A549 (cell line): ENCODE data around the gene PPP6R1. TPM values are rescaled to one million over a fixed set of nuclear protein-coding genes. Genes with fewer than 3 reads are reported as not detected.
A peak's percentile ranks its signal among the peaks of the same experiment; 100 is the strongest.

Source experiments
- ATAC-seq, 2 experiments: fragments of 200-7000 bp in 1 of 2; fragments of >200 bp in 1 of 2; cut with Nextera tagmentation in 1 of 2; cut with Tn5 transposase in 1 of 2; 3 replicates each; pipeline versions ENCODE4 v1.8.0 to v1.9.1; 2018 to 2020; ENCODE audit warnings: mild to moderate bottlenecking in 1 of 2, moderate library complexity in 1 of 2
- CTCF ChIA-PET: fragments of 300-600 bp; sonication (Branson Sonifier 250); formaldehyde crosslinking; extraction: SDS; loops from one replicate; lab custom pipeline; 2021; ENCODE audit warnings: antibody characterized with exemption, inconsistent platforms; lab: Yijun Ruan, JAX
- POLR2A ChIA-PET: fragments of 350-600 bp; formaldehyde crosslinking; extraction: SDS; loops from one replicate; lab custom pipeline; 2021; ENCODE audit warnings: antibody characterized with exemption, inconsistent platforms; lab: Yijun Ruan, JAX
- DNase-seq, 2 experiments: peaks; one replicate each; pipeline versions ENCODE4 v3.0.0 to v3.0.0-alpha.2; 2011 to 2016; ENCODE audit warnings: low read depth in 1 of 2, low spot score in 1 of 2
- FAIRE-seq: peaks from 2 replicates; lab custom pipeline; 2011; peaks lifted over from hg19 to GRCh38; lab: Jason Lieb, UNC
- H3K27ac ChIP-seq, 2 experiments: fragments of >200 bp; sonication (Bioruptor Twin); formaldehyde crosslinking; 3 replicates each; pipeline ENCODE4 v1.5.1; 2016 to 2017
- H3K4me1 ChIP-seq: fragments of >200 bp; sonication (Bioruptor Twin); formaldehyde crosslinking; 3 replicates; pipeline ENCODE4 v1.6.1; 2016
- H3K4me2 ChIP-seq: fragments of >200 bp; sonication (Bioruptor Twin); formaldehyde crosslinking; 3 replicates; pipeline ENCODE4 v1.6.1; 2016
- H3K4me3 ChIP-seq: fragments of >200 bp; sonication (Bioruptor Twin); formaldehyde crosslinking; 3 replicates; pipeline ENCODE4 v1.5.1; 2016
- H3K9me3 ChIP-seq: fragments of >200 bp; sonication (Bioruptor Twin); formaldehyde crosslinking; 3 replicates; pipeline ENCODE4 v1.6.1; 2016
- BHLHE40 ChIP-seq: IDR thresholded peaks from 2 replicates; pipeline ENCODE4 v1.6.1; 2012; ENCODE audit warnings: low read depth, low read length, inconsistent platforms
- CBX2 ChIP-seq: fragments of 200-600 bp; sonication (generic); IDR thresholded peaks from 2 replicates; pipeline ENCODE4 v1.6.1; 2016; ENCODE audit warnings: low read depth, mild to moderate bottlenecking, borderline replicate concordance
- CBX8 ChIP-seq: fragments of 200-600 bp; sonication (generic); IDR thresholded peaks from 2 replicates; pipeline ENCODE4 v1.6.1; 2016
- CHD2 ChIP-seq: fragments of 150-350 bp; IDR thresholded peaks from 2 replicates; pipeline ENCODE4 v1.6.1; 2014; ENCODE audit warnings: low read length; ENCODE audit not compliant: partially characterized antibody
- ELK1 ChIP-seq: fragments of 150-350 bp; IDR thresholded peaks from 2 replicates; pipeline ENCODE4 v1.6.1; 2014; ENCODE audit warnings: low read depth, mild to moderate bottlenecking, low read length
- EP300 ChIP-seq, 2 experiments: fragments of >200 bp; sonication (Bioruptor Twin); formaldehyde crosslinking; IDR thresholded peaks; 2 replicates in 1 of 2; 3 replicates in 1 of 2; pipeline ENCODE4 v1.6.1; 2016 to 2017
- FOSB ChIP-seq: fragments of 250-450 bp; sonication (Bioruptor Pico); IDR thresholded peaks from 2 replicates; pipeline ENCODE4 v1.5.0; 2020; ENCODE audit warnings: mild to moderate bottlenecking, moderate library complexity
- HDAC2 ChIP-seq: fragments of 200-600 bp; sonication (generic); IDR thresholded peaks from 2 replicates; pipeline ENCODE4 v1.6.1; 2016
- HEYL ChIP-seq: fragments of 250-450 bp; sonication (Bioruptor Pico); IDR thresholded peaks from 2 replicates; pipeline ENCODE4 v1.8.0; 2021; ENCODE audit warnings: mild to moderate bottlenecking, moderate library complexity
- HMGXB4 ChIP-seq: fragments of 250-450 bp; sonication (Bioruptor Pico); IDR thresholded peaks from 2 replicates; pipeline ENCODE4 v1.5.0; 2021; ENCODE audit warnings: mild to moderate bottlenecking, moderate library complexity, borderline replicate concordance
- JUNB ChIP-seq: fragments of >200 bp; sonication (Bioruptor Twin); formaldehyde crosslinking; IDR thresholded peaks from 2 replicates; pipeline ENCODE4 v1.6.1; 2016
- MAFK ChIP-seq: fragments of 450-650 bp; IDR thresholded peaks from 2 replicates; pipeline ENCODE4 v1.6.1; 2014; ENCODE audit not compliant: partially characterized antibody
- MYC ChIP-seq: IDR thresholded peaks from 2 replicates; pipeline ENCODE4 v1.6.1; 2012; ENCODE audit warnings: mild to moderate bottlenecking, inconsistent platforms, low read length, improper control_type of control experiment, borderline replicate concordance
- NFE2L2 ChIP-seq: fragments of 150-350 bp; conservative IDR thresholded peaks from 2 replicates; pipeline ENCODE4 v1.6.1; 2014; ENCODE audit warnings: low read length
- POLR2A ChIP-seq: IDR thresholded peaks from 2 replicates; pipeline ENCODE4 v1.6.1; 2012; ENCODE audit warnings: mild to moderate bottlenecking, low read length
- RAD21 ChIP-seq, 2 experiments: fragments of >200 bp in 1 of 2; sonication (Bioruptor Twin) in 1 of 2; formaldehyde crosslinking in 1 of 2; IDR thresholded peaks in 1 of 2; conservative IDR thresholded peaks in 1 of 2; 2 replicates in 1 of 2; 3 replicates in 1 of 2; pipeline ENCODE4 v1.6.1; 2012 to 2018; ENCODE audit warnings: inconsistent platforms in 1 of 2
- RCOR1 ChIP-seq: fragments of 150-350 bp; IDR thresholded peaks from 2 replicates; pipeline ENCODE4 v1.6.1; 2014; ENCODE audit warnings: antibody characterized with exemption, low read length, low read depth
- RNF2 ChIP-seq: fragments of 200-600 bp; sonication (generic); IDR thresholded peaks from 2 replicates; pipeline ENCODE4 v1.6.1; 2016; ENCODE audit warnings: low read depth, mild to moderate bottlenecking, antibody characterized with exemption, moderate library complexity, borderline replicate concordance
- ZFP36 ChIP-seq: fragments of 450-650 bp; IDR thresholded peaks from 2 replicates; pipeline ENCODE4 v1.6.1; 2014; ENCODE audit warnings: borderline replicate concordance; ENCODE audit not compliant: partially characterized antibody
- ZSCAN20 ChIP-seq: fragments of 250-450 bp; sonication (Bioruptor Pico); IDR thresholded peaks from 2 replicates; pipeline ENCODE4 v1.8.0; 2022; ENCODE audit warnings: mild to moderate bottlenecking, moderate library complexity
- WGBS: methylation state at CpG from one replicate; pipeline ENCODE4 v1.1.6; 2017; ENCODE audit errors: missing lambda C conversion rate; 5-methylcytosine and 5-hydroxymethylcytosine counted together
- polyA plus RNA-seq, 4 experiments: library from polyadenylated mRNA; depleted of rRNA in 3 of 4; stranded (reverse); fragments of >200 nt; fragmentation: RNase III in 1 of 4; extraction: RNeasy Plus Mini Kit Qiagen cat#74134 plus additional on column Dnase treatment in 1 of 4; gene quantifications; 2 replicates in 3 of 4; 3 replicates in 1 of 4; pipeline ENCODE4 v1.2.3, GENCODE V29; 2011 to 2017
- TF ChIP-seq, protein P1 (sequence below): fragments of >200 bp; sonication (Bioruptor Twin); formaldehyde crosslinking; IDR thresholded peaks from 3 replicates; pipeline ENCODE4 v1.6.1; 2016
- TF ChIP-seq, protein P2 (sequence below): fragments of 450-650 bp; IDR thresholded peaks from 2 replicates; pipeline ENCODE4 v1.6.1; 2014; ENCODE audit warnings: antibody characterized with exemption
- TF ChIP-seq, protein P3 (sequence below): IDR thresholded peaks from 2 replicates; pipeline ENCODE4 v1.6.1; 2012; ENCODE audit warnings: low read depth, borderline replicate concordance
- TF ChIP-seq, protein P4 (sequence below): fragments of 200-600 bp; sonication (generic); IDR thresholded peaks from 2 replicates; pipeline ENCODE4 v1.6.1; 2016; ENCODE audit warnings: antibody characterized with exemption, mild to moderate bottlenecking, moderate library complexity
- TF ChIP-seq, protein P5 (sequence below): fragments of 250-450 bp; sonication (Bioruptor Pico); IDR thresholded peaks from 2 replicates; pipeline ENCODE4 v1.5.0; 2020; ENCODE audit warnings: low read depth, mild to moderate bottlenecking, moderate library complexity

PPP6R1 gene
- polyA plus RNA-seq, 2 of the 4 experiments (the other 2 are of a cell fraction): 42.9 to 78.0 TPM

GRCh38 chr19:55270172-55270942 is 11.5 kb upstream of the PPP6R1 start:
- ChIA-PET POLR2A (interaction anchor here (1.4 kb wide), 1 partner anchor 11 kb away, joined by 5 read pairs; the partner anchor contains the start of gene PPP6R1), CTCF (interaction anchor here (0.9 to 2.2 kb wide), 7 partner anchors 9 to 197 kb away, joined by 3 to 7 read pairs (median 4); partner anchors contain the start of gene TMEM238)
- H3K4me3 ChIP-seq: no peak overlapping the region
- DNase-seq: no peak
- WGBS: 94% methylated on average over 25 of the region's 25 CpGs
- no peak overlapping the region for H3K4me2 ChIP-seq
- peak in 1 of 2 experiments; percentile 7; a peak in 1 of 6 replicates for ATAC-seq
- TF ChIP-seq RCOR1 (no peak), ZSCAN20 (CRISPR knock-in tag) (no peak), JUNB (no peak), POLR2A (no peak), MAFK (no peak), ZFP36 (no peak), HDAC2 (no peak), CBX2 (no peak), FOSB (CRISPR knock-in tag) (no peak), RNF2 (no peak), BHLHE40 (no peak), CHD2 (no peak), RAD21 (conservative IDR thresholded peaks at IDR 0.05 in 1 of 2, IDR thresholded peaks at IDR 0.05 in 1 of 2) (no peak), HMGXB4 (no peak)
- TF ChIP-seq, protein P1, sequence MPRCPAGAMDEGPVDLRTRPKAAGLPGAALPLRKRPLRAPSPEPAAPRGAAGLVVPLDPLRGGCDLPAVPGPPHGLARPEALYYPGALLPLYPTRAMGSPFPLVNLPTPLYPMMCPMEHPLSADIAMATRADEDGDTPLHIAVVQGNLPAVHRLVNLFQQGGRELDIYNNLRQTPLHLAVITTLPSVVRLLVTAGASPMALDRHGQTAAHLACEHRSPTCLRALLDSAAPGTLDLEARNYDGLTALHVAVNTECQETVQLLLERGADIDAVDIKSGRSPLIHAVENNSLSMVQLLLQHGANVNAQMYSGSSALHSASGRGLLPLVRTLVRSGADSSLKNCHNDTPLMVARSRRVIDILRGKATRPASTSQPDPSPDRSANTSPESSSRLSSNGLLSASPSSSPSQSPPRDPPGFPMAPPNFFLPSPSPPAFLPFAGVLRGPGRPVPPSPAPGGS: no peak
- TF ChIP-seq, protein P2, sequence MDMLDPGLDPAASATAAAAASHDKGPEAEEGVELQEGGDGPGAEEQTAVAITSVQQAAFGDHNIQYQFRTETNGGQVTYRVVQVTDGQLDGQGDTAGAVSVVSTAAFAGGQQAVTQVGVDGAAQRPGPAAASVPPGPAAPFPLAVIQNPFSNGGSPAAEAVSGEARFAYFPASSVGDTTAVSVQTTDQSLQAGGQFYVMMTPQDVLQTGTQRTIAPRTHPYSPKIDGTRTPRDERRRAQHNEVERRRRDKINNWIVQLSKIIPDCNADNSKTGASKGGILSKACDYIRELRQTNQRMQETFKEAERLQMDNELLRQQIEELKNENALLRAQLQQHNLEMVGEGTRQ: no peak
- peaks cover 9% of the 10 kb centered on the region; the same call in 2 of the 3 replicates for H3K9me3 ChIP-seq
- H3K4me1 ChIP-seq: no peaks in the 10 kb centered on the region
- FAIRE-seq: no peak
- H3K27ac ChIP-seq: no peak overlapping the region

DNA sequence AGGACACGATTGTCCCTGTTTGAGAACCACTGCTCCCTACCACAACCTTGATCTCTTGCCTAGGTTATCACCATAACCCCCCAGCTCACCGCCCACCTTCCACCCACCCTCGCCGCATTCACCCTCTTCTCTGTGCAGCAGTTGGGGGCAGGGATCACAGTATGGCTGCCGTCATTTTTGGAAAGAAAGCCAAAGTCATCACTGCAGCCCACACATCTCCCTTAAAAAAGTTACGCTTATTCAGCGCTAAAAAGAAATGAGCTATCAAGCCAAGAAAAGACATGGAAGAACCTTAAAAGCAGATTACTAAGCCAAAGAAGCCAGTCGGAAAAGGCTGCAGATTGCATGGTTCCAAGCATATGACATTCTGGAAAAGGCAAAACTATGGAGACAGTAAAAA is 10.5 kb upstream of the PPP6R1 start:
- ChIA-PET CTCF (interaction anchor here (0.9 to 2.2 kb wide), 9 partner anchors 8 to 198 kb away, joined by 3 to 7 read pairs (median 4); partner anchors contain the start of genes PPP6R1 and TMEM238), POLR2A (interaction anchor here (1.1 kb wide), 1 partner anchor 11 kb away, joined by 3 read pairs; the partner anchor contains the start of gene HSPBP1)
- no peak for FAIRE-seq
- 95% methylated on average over 8 of the region's 8 CpGs for WGBS
- H3K4me3 ChIP-seq: no peak overlapping the region
- H3K4me2 ChIP-seq: no peak overlapping the region
- H3K27ac ChIP-seq: no peak overlapping the region
- H3K9me3 ChIP-seq: peaks cover 9% of the 10 kb centered on the region; the same call in 2 of the 3 replicates
- ATAC-seq: no peak
- H3K4me1 ChIP-seq: no peaks in the 10 kb centered on the region
- no peak for DNase-seq
- TF ChIP-seq HEYL (CRISPR knock-in tag) (no peak), ELK1 (no peak), BHLHE40 (no peak), EP300 (IDR thresholded peaks at IDR 0.05) (no peak), NFE2L2 (no peak), HDAC2 (no peak), ZSCAN20 (CRISPR knock-in tag) (no peak), MAFK (no peak), MYC (no peak), CBX8 (no peak)
- TF ChIP-seq, protein P3, sequence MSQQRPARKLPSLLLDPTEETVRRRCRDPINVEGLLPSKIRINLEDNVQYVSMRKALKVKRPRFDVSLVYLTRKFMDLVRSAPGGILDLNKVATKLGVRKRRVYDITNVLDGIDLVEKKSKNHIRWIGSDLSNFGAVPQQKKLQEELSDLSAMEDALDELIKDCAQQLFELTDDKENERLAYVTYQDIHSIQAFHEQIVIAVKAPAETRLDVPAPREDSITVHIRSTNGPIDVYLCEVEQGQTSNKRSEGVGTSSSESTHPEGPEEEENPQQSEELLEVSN: no peak
- TF ChIP-seq, protein P4, sequence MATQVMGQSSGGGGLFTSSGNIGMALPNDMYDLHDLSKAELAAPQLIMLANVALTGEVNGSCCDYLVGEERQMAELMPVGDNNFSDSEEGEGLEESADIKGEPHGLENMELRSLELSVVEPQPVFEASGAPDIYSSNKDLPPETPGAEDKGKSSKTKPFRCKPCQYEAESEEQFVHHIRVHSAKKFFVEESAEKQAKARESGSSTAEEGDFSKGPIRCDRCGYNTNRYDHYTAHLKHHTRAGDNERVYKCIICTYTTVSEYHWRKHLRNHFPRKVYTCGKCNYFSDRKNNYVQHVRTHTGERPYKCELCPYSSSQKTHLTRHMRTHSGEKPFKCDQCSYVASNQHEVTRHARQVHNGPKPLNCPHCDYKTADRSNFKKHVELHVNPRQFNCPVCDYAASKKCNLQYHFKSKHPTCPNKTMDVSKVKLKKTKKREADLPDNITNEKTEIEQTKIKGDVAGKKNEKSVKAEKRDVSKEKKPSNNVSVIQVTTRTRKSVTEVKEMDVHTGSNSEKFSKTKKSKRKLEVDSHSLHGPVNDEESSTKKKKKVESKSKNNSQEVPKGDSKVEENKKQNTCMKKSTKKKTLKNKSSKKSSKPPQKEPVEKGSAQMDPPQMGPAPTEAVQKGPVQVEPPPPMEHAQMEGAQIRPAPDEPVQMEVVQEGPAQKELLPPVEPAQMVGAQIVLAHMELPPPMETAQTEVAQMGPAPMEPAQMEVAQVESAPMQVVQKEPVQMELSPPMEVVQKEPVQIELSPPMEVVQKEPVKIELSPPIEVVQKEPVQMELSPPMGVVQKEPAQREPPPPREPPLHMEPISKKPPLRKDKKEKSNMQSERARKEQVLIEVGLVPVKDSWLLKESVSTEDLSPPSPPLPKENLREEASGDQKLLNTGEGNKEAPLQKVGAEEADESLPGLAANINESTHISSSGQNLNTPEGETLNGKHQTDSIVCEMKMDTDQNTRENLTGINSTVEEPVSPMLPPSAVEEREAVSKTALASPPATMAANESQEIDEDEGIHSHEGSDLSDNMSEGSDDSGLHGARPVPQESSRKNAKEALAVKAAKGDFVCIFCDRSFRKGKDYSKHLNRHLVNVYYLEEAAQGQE: no peak
- TF ChIP-seq, protein P5, sequence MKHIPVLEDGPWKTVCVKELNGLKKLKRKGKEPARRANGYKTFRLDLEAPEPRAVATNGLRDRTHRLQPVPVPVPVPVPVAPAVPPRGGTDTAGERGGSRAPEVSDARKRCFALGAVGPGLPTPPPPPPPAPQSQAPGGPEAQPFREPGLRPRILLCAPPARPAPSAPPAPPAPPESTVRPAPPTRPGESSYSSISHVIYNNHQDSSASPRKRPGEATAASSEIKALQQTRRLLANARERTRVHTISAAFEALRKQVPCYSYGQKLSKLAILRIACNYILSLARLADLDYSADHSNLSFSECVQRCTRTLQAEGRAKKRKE (CRISPR knock-in tag): no peak
